Transverse colon (tissue), 4 donors: Measurements from ENCODE around the gene SERINC3.

Experiments used
- CTCF ChIP-seq, 5 experiments: fragments of 200-600 bp in 3 of 5; fragments of 450-650 bp in 2 of 5; sonication (generic) in 3 of 5; IDR thresholded peaks; 1 replicate in 2 of 5; 2 replicates in 3 of 5; pipeline ENCODE4 v1.5.1; 2016 to 2017; ENCODE audit warnings: antibody characterized with exemption in 5 of 5, inconsistent platforms in 3 of 5, mild to moderate bottlenecking in 2 of 5, moderate library complexity in 1 of 5
- EP300 ChIP-seq: sonication (generic); formaldehyde crosslinking; IDR thresholded peaks from one replicate; pipeline ENCODE4 v1.6.1; 2017; ENCODE audit warnings: antibody characterized with exemption, low read depth
- POLR2A ChIP-seq: fragments of 450-650 bp; IDR thresholded peaks from one replicate; pipeline ENCODE4 v1.6.1; 2016; ENCODE audit warnings: antibody characterized with exemption, mild to moderate bottlenecking, moderate library complexity
- POLR2AphosphoS5 ChIP-seq, 3 donors: sonication (generic); formaldehyde crosslinking; IDR thresholded peaks; one replicate each; pipeline ENCODE4 v1.6.1; 2016; ENCODE audit warnings: antibody characterized with exemption in 3 of 3

GRCh38 chr20:44480097-44480496, 41.8 kb downstream of the SERINC3 start:
- TF ChIP-seq CTCF (IDR thresholded peaks at IDR 0.05) (no peak), POLR2A (no peak), EP300 (no peak), POLR2AphosphoS5 (IDR thresholded peaks at IDR 0.05) (no peak)
